ENCODE measurements around the gene MARCHF10. TPM values are rescaled to one million over a fixed set of nuclear protein-coding genes. Genes with fewer than 3 reads are reported as not detected.

MARCHF10 gene
- total and polyA plus RNA-seq, 2 of the 4 experiments (the other 2 are of a cell fraction): 0.18 to 0.74 TPM

GRCh38 chr17:62732125-62732524, 76.0 kb downstream of the MARCHF10 start:
- Histone ChIP-seq H2AK5ac (ENCODE audit: low read depth, low read length) (no peak overlapping the region), H2BK120ac (ENCODE audit: low read depth, low read length) (no peak overlapping the region), H3K4ac (ENCODE audit: low read depth, low read length) (no peak overlapping the region), H4K20me1 (ENCODE audit: insufficient read depth, low read length) (no peaks in the 10 kb centered on the region), H3K4me3 (ENCODE audit: insufficient read depth, low read depth, low read length) (no peak overlapping the region), H2BK5ac (ENCODE audit: low read depth, low read length, poor library complexity, severe bottlenecking) (no peak overlapping the region), H3K79me1 (ENCODE audit: low read depth in 1 of 2, low read length in 2 of 2) (no peaks in the 10 kb centered on the region), H3K14ac (replicated peaks; ENCODE audit: low read depth, low read length) (no peak overlapping the region), H3K23ac (ENCODE audit: low read depth, low read length) (no peak overlapping the region), H4K8ac (ENCODE audit: low read depth in 2 of 2, low read length in 2 of 2) (no peak overlapping the region), H4K91ac (ENCODE audit: insufficient read depth, low read depth, low read length) (no peak overlapping the region), H3K36me3 (ENCODE audit: control insufficient read depth, insufficient read depth, low read length) (no peaks in the 10 kb centered on the region), H3K27ac (ENCODE audit: insufficient read depth, low read length) (no peak overlapping the region), H2AFZ (replicated peaks; ENCODE audit: low read length, poor library complexity) (no peak overlapping the region), H4K5ac (ENCODE audit: low read depth, low read length) (no peak overlapping the region), H3K4me2 (ENCODE audit: low read depth, low read length) (no peak overlapping the region), H3K56ac (ENCODE audit: extremely low read depth, insufficient read depth, low read length) (no peak overlapping the region), H3K9ac (ENCODE audit: low read depth, low read length) (no peak overlapping the region), H3K9me3 (ENCODE audit: control insufficient read depth, insufficient read depth, low read length) (no peaks in the 10 kb centered on the region), H3K18ac (ENCODE audit: low read depth, low read length) (no peak overlapping the region), H2BK15ac (ENCODE audit: low read depth, low read length) (no peak overlapping the region), H3K27me3 (ENCODE audit: control insufficient read depth, insufficient read depth, low read length) (no peaks in the 10 kb centered on the region), H2BK20ac (ENCODE audit: low read depth, low read length) (no peak overlapping the region), H2AK9ac (replicated peaks; ENCODE audit: low read depth, low read length, poor library complexity) (no peak overlapping the region), H3K4me1 (ENCODE audit: control insufficient read depth, insufficient read depth, low read length) (no peaks in the 10 kb centered on the region), H3K9me1 (ENCODE audit: insufficient read depth, low read length) (no peaks in the 10 kb centered on the region)
- WGBS, 2 experiments (ENCODE audit: extremely low coverage in 2 of 2, insufficient read length in 1 of 2): 83% methylated on average over 2 of the region's 5 CpGs; no CpG with 5 or more reads in 1 of the 2 experiments
- ChIA-PET CTCF (no interaction called here), POLR2A (ENCODE audit: unreplicated experiment) (no interaction called here)
- dilution Hi-C loops (cut with HindIII; ENCODE audit: low sequenced_read_pairs, unreplicated experiment) (no loop called here), in situ Hi-C loops (cut with MboI; ENCODE audit: low sequenced_read_pairs) (no loop called here), intact Hi-C loops (cut with micrococcal nuclease) (no loop called here)
- TF ChIP-seq POLR2A (IDR thresholded peaks at IDR 0.05; ENCODE audit: low read depth, low read length) (no peak), BHLHE40 (IDR thresholded peaks at IDR 0.05; ENCODE audit: low read depth, low read length) (no peak), MAFK (IDR thresholded peaks at IDR 0.05; ENCODE audit: low read depth, low read length) (no peak), CEBPB (IDR thresholded peaks at IDR 0.05; ENCODE audit: low read depth, low read length) (no peak), RFX5 (IDR thresholded peaks at IDR 0.05; ENCODE audit: low read depth, low read length) (no peak), ELK1 (IDR thresholded peaks at IDR 0.05; ENCODE audit: borderline replicate concordance, low read depth, low read length) (no peak), SMC3 (IDR thresholded peaks at IDR 0.05; ENCODE audit: low read depth, low read length) (no peak), NFE2L2 (IDR thresholded peaks at IDR 0.05; ENCODE audit: low read depth, low read length) (no peak), FOS (IDR thresholded peaks at IDR 0.05; ENCODE audit: low read depth, low read length) (no peak), CTCF (conservative IDR thresholded peaks at IDR 0.05; ENCODE audit: low read depth, low read length) (no peak), MAZ (IDR thresholded peaks at IDR 0.05; ENCODE audit: borderline replicate concordance, low read depth, low read length) (no peak), RAD21 (IDR thresholded peaks at IDR 0.05; ENCODE audit: low read length) (no peak), MXI1 (IDR thresholded peaks at IDR 0.05; ENCODE audit: borderline replicate concordance, low read depth, low read length) (no peak), RCOR1 (IDR thresholded peaks at IDR 0.05; ENCODE audit: insufficient replicate concordance, low read length) (no peak), CHD1 (IDR thresholded peaks at IDR 0.05; ENCODE audit: low read depth, low read length) (no peak)
- TF ChIP-seq, protein P1, sequence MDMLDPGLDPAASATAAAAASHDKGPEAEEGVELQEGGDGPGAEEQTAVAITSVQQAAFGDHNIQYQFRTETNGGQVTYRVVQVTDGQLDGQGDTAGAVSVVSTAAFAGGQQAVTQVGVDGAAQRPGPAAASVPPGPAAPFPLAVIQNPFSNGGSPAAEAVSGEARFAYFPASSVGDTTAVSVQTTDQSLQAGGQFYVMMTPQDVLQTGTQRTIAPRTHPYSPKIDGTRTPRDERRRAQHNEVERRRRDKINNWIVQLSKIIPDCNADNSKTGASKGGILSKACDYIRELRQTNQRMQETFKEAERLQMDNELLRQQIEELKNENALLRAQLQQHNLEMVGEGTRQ (IDR thresholded peaks at IDR 0.05; ENCODE audit: low read depth, low read length): no peak
- ATAC-seq (ENCODE audit: low read depth) (no peak), DNase-seq (no peak)
- BruUV-seq (replicated peaks): no TSS peak

All from IMR-90 (cell line).